Vagina (tissue), 2 donors: ENCODE results near the gene TTC38.

Source experiments
- POLR2A ChIP-seq, 2 donors: fragments of 450-650 bp; IDR thresholded peaks; one replicate each; pipeline ENCODE4 v1.6.1; 2017; ENCODE audit warnings: antibody characterized with exemption in 2 of 2, mild to moderate bottlenecking in 2 of 2, moderate library complexity in 2 of 2
- POLR2AphosphoS5 ChIP-seq, 2 donors: sonication (generic); formaldehyde crosslinking; IDR thresholded peaks; one replicate each; pipeline ENCODE4 v1.9.0; 2017; ENCODE audit warnings: antibody characterized with exemption in 2 of 2, mild to moderate bottlenecking in 2 of 2, low read depth in 1 of 2; ENCODE audit not compliant: insufficient read depth in 1 of 2
- TF ChIP-seq, protein P1 (sequence below), 3 experiments: fragments of 450-650 bp in 2 of 3; fragments of 200-600 bp in 1 of 3; sonication (generic) in 1 of 3; IDR thresholded peaks; one replicate each; pipeline ENCODE4 v1.5.1; 2017 to 2019; ENCODE audit warnings: antibody characterized with exemption in 3 of 3, mild to moderate bottlenecking in 2 of 3, moderate library complexity in 2 of 3

DNA sequence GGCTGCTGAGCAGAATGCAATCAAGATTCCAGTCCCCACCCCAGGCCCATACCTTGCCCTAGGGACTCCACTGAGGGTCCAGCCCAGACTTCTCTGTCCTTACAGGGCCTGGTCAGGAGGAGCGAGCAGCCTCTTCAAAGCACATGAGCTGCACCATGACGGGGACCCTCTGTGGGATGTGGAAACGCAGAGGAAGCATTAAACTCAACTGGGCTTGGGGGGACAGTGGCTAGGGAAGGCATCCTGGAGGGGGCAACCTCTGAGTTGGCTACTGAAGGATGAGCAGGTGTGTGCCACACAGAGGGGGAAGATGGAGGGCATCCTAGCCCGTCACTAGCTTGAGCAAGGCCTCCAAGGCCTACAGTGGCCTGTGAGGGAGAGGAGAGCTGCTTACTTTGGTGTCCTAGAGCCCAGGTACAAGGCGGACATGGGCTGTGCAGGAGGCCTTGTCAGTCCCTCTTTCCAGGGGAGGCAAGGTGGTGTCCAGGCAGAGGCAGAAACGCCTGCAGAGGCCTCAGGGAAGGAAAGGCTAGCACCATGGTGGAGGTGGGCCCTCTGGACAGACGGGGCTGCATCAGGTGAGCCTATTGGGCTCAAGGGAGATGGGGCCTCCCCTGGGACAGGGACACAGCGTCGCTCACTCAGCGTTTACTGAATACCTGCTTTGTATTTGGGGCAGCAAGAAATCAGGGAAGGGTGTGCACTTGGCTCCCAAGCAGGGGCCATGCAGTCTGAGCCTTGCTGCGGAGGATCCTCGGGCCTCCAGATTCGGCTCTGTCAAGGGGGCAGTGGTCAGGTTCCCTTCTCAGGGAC, 14.3 kb downstream of the TTC38 start:
- TF ChIP-seq, protein P1, sequence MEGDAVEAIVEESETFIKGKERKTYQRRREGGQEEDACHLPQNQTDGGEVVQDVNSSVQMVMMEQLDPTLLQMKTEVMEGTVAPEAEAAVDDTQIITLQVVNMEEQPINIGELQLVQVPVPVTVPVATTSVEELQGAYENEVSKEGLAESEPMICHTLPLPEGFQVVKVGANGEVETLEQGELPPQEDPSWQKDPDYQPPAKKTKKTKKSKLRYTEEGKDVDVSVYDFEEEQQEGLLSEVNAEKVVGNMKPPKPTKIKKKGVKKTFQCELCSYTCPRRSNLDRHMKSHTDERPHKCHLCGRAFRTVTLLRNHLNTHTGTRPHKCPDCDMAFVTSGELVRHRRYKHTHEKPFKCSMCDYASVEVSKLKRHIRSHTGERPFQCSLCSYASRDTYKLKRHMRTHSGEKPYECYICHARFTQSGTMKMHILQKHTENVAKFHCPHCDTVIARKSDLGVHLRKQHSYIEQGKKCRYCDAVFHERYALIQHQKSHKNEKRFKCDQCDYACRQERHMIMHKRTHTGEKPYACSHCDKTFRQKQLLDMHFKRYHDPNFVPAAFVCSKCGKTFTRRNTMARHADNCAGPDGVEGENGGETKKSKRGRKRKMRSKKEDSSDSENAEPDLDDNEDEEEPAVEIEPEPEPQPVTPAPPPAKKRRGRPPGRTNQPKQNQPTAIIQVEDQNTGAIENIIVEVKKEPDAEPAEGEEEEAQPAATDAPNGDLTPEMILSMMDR (IDR thresholded peaks at IDR 0.05): no peak
- TF ChIP-seq POLR2A (IDR thresholded peaks at IDR 0.05) (no peak), POLR2AphosphoS5 (IDR thresholded peaks at IDR 0.05; ENCODE audit: insufficient read depth in 1 of 2, low read depth in 1 of 2) (no peak)
